Measurements from ENCODE around the gene C4orf51.

- TF ChIP-seq CTCF (IDR thresholded peaks at IDR 0.05), result no peak
- TF ChIP-seq FOXP1 (CRISPR knock-in tag; IDR thresholded peaks at IDR 0.05; ENCODE audit: borderline replicate concordance), result no peak
- TF ChIP-seq, protein P1, sequence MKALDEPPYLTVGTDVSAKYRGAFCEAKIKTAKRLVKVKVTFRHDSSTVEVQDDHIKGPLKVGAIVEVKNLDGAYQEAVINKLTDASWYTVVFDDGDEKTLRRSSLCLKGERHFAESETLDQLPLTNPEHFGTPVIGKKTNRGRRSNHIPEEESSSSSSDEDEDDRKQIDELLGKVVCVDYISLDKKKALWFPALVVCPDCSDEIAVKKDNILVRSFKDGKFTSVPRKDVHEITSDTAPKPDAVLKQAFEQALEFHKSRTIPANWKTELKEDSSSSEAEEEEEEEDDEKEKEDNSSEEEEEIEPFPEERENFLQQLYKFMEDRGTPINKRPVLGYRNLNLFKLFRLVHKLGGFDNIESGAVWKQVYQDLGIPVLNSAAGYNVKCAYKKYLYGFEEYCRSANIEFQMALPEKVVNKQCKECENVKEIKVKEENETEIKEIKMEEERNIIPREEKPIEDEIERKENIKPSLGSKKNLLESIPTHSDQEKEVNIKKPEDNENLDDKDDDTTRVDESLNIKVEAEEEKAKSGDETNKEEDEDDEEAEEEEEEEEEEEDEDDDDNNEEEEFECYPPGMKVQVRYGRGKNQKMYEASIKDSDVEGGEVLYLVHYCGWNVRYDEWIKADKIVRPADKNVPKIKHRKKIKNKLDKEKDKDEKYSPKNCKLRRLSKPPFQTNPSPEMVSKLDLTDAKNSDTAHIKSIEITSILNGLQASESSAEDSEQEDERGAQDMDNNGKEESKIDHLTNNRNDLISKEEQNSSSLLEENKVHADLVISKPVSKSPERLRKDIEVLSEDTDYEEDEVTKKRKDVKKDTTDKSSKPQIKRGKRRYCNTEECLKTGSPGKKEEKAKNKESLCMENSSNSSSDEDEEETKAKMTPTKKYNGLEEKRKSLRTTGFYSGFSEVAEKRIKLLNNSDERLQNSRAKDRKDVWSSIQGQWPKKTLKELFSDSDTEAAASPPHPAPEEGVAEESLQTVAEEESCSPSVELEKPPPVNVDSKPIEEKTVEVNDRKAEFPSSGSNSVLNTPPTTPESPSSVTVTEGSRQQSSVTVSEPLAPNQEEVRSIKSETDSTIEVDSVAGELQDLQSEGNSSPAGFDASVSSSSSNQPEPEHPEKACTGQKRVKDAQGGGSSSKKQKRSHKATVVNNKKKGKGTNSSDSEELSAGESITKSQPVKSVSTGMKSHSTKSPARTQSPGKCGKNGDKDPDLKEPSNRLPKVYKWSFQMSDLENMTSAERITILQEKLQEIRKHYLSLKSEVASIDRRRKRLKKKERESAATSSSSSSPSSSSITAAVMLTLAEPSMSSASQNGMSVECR (CRISPR knock-in tag; IDR thresholded peaks at IDR 0.05; ENCODE audit: borderline replicate concordance), result no peak
- TF ChIP-seq, protein P2, sequence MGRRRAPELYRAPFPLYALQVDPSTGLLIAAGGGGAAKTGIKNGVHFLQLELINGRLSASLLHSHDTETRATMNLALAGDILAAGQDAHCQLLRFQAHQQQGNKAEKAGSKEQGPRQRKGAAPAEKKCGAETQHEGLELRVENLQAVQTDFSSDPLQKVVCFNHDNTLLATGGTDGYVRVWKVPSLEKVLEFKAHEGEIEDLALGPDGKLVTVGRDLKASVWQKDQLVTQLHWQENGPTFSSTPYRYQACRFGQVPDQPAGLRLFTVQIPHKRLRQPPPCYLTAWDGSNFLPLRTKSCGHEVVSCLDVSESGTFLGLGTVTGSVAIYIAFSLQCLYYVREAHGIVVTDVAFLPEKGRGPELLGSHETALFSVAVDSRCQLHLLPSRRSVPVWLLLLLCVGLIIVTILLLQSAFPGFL (CRISPR knock-in tag; IDR thresholded peaks at IDR 0.05; ENCODE audit: borderline replicate concordance), result no peak
- no peak for TF ChIP-seq JUN (CRISPR knock-in tag; IDR thresholded peaks at IDR 0.05)
- TF ChIP-seq TCF7 (CRISPR knock-in tag; IDR thresholded peaks at IDR 0.05; ENCODE audit: low read depth), result no peak
- TF ChIP-seq, protein P3, sequence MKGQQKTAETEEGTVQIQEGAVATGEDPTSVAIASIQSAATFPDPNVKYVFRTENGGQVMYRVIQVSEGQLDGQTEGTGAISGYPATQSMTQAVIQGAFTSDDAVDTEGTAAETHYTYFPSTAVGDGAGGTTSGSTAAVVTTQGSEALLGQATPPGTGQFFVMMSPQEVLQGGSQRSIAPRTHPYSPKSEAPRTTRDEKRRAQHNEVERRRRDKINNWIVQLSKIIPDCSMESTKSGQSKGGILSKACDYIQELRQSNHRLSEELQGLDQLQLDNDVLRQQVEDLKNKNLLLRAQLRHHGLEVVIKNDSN (CRISPR knock-in tag; IDR thresholded peaks at IDR 0.05), result no peak
- TF ChIP-seq NFE2L1 (CRISPR knock-in tag; IDR thresholded peaks at IDR 0.05), result no peak
- TF ChIP-seq, protein P4, sequence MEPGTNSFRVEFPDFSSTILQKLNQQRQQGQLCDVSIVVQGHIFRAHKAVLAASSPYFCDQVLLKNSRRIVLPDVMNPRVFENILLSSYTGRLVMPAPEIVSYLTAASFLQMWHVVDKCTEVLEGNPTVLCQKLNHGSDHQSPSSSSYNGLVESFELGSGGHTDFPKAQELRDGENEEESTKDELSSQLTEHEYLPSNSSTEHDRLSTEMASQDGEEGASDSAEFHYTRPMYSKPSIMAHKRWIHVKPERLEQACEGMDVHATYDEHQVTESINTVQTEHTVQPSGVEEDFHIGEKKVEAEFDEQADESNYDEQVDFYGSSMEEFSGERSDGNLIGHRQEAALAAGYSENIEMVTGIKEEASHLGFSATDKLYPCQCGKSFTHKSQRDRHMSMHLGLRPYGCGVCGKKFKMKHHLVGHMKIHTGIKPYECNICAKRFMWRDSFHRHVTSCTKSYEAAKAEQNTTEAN (CRISPR knock-in tag; IDR thresholded peaks at IDR 0.05), result no peak
- TF ChIP-seq ZNF512 (CRISPR knock-in tag; IDR thresholded peaks at IDR 0.05; ENCODE audit: borderline replicate concordance), result no peak
Measured at GRCh38 chr4:145772347-145772746, 92.4 kb downstream of the C4orf51 start.
